GM23338 (cell line): ENCODE measurements around the gene ARL13B. TPM values are rescaled to one million over a fixed set of nuclear protein-coding genes. Genes with fewer than 3 reads are reported as not detected.

Experiments used
- ATAC-seq: fragments of 200-7000 bp; cut with Tn5 transposase; 3 replicates; pipeline ENCODE4 v1.9.1; 2020
- DNase-seq: peaks from one replicate; pipeline ENCODE4 v3.0.0-alpha.2; 2015; ENCODE audit warnings: low spot score
- H2AFZ ChIP-seq: fragments of 200-600 bp; sonication (generic); 2 replicates; pipeline ENCODE4 v1.8.0; 2016; ENCODE audit warnings: antibody characterized with exemption, mild to moderate bottlenecking, moderate library complexity
- H3F3A ChIP-seq: fragments of 200-600 bp; sonication (generic); replicated peaks from 2 replicates; pipeline ENCODE4 v1.8.0; 2017; ENCODE audit warnings: antibody characterized with exemption, mixed run types, low read depth
- H3K27ac ChIP-seq: fragments of 200-600 bp; sonication (generic); 2 replicates; pipeline ENCODE4 v1.6.1; 2016; ENCODE audit warnings: low read depth
- H3K27me3 ChIP-seq: fragments of 200-600 bp; sonication (generic); 2 replicates; pipeline ENCODE4 v1.8.0; 2016; ENCODE audit warnings: mild to moderate bottlenecking, mixed run types, moderate library complexity; ENCODE audit not compliant: insufficient read depth
- H3K36me3 ChIP-seq: fragments of 200-600 bp; sonication (generic); 2 replicates; pipeline ENCODE4 v1.8.0; 2016; ENCODE audit warnings: mild to moderate bottlenecking; ENCODE audit not compliant: insufficient read depth
- H3K4me1 ChIP-seq: fragments of 200-600 bp; sonication (generic); 2 replicates; pipeline ENCODE4 v1.8.0; 2016; ENCODE audit warnings: mild to moderate bottlenecking, moderate library complexity; ENCODE audit not compliant: insufficient read depth
- H3K4me2 ChIP-seq: fragments of 200-600 bp; sonication (generic); 2 replicates; pipeline ENCODE4 v1.7.1; 2017; ENCODE audit warnings: mixed run types
- H3K4me3 ChIP-seq: fragments of 200-600 bp; sonication (generic); 2 replicates; pipeline ENCODE4 v1.6.1; 2016; ENCODE audit warnings: mixed run types
- H3K79me2 ChIP-seq: fragments of 200-600 bp; sonication (generic); replicated peaks from 2 replicates; pipeline ENCODE4 v1.8.0; 2017; ENCODE audit warnings: mild to moderate bottlenecking; ENCODE audit not compliant: insufficient read depth
- H3K9me2 ChIP-seq: fragments of 200-600 bp; sonication (generic); 2 replicates; pipeline ENCODE4 v1.8.0; 2017; ENCODE audit not compliant: insufficient read depth
- H4K20me1 ChIP-seq: fragments of 200-600 bp; sonication (generic); replicated peaks from 2 replicates; pipeline ENCODE4 v1.8.0; 2017; ENCODE audit warnings: mild to moderate bottlenecking; ENCODE audit not compliant: insufficient read depth
- H3K27ac Mint-ChIP-seq: 2 replicates; pipeline ENCODE4 v1.8.0; 2020; ENCODE audit warnings: inconsistent platforms, mild to moderate bottlenecking, moderate library complexity, mixed read lengths
- H3K27me3 Mint-ChIP-seq: 3 replicates; pipeline ENCODE4 v1.8.0; 2022; ENCODE audit warnings: low read depth, mild to moderate bottlenecking, moderate library complexity, mixed read lengths, inconsistent platforms; ENCODE audit not compliant: insufficient read depth, poor library complexity
- H3K36me3 Mint-ChIP-seq: 3 replicates; pipeline ENCODE4 v1.8.0; 2021; ENCODE audit warnings: low read depth, mild to moderate bottlenecking, inconsistent platforms, moderate library complexity, mixed read lengths
- H3K4me1 Mint-ChIP-seq: 3 replicates; pipeline ENCODE4 v1.8.0; 2020; ENCODE audit warnings: mild to moderate bottlenecking, inconsistent platforms, mixed read lengths
- H3K4me3 Mint-ChIP-seq: 3 replicates; pipeline ENCODE4 v1.8.0; 2021; ENCODE audit warnings: moderate library complexity, mild to moderate bottlenecking, inconsistent platforms, mixed read lengths
- H3K9me3 Mint-ChIP-seq: 3 replicates; pipeline ENCODE4 v1.8.0; 2020; ENCODE audit warnings: moderate library complexity, mild to moderate bottlenecking, inconsistent platforms, mixed read lengths
- CREB1 ChIP-seq: fragments of 250-450 bp; sonication (Bioruptor Pico); IDR thresholded peaks from 2 replicates; pipeline ENCODE4 v1.5.0; 2020; ENCODE audit warnings: low read depth, mild to moderate bottlenecking, moderate library complexity
- EZH2 ChIP-seq: fragments of 200-600 bp; sonication (generic); IDR thresholded peaks from one replicate; pipeline ENCODE4 v1.8.0; 2017; ENCODE audit warnings: antibody characterized with exemption, mild to moderate bottlenecking, low read depth; ENCODE audit not compliant: unreplicated experiment
- EZH2phosphoT487 ChIP-seq: fragments of 200-600 bp; sonication (generic); IDR thresholded peaks from one replicate; pipeline ENCODE4 v1.8.1; 2018; ENCODE audit warnings: antibody characterized with exemption; ENCODE audit not compliant: unreplicated experiment
- JUNB ChIP-seq: IDR thresholded peaks from one replicate; pipeline ENCODE4 v1.6.1; 2016; ENCODE audit warnings: antibody characterized with exemption; ENCODE audit not compliant: unreplicated experiment
- NANOG ChIP-seq: IDR thresholded peaks from 2 replicates; pipeline ENCODE4 v1.6.1; 2016; ENCODE audit warnings: antibody characterized with exemption, borderline replicate concordance
- POLR2AphosphoS5 ChIP-seq: IDR thresholded peaks from 2 replicates; pipeline ENCODE4 v1.6.1; 2016; ENCODE audit warnings: antibody characterized with exemption, low read depth
- REST ChIP-seq: IDR thresholded peaks from one replicate; pipeline ENCODE4 v1.6.1; 2018; ENCODE audit warnings: antibody characterized with exemption; ENCODE audit not compliant: unreplicated experiment
- STAT1 ChIP-seq: IDR thresholded peaks from one replicate; pipeline ENCODE4 v1.6.1; 2016; ENCODE audit warnings: antibody characterized with exemption; ENCODE audit not compliant: unreplicated experiment
- ZNF114 ChIP-seq: fragments of 250-450 bp; sonication (Bioruptor Pico); IDR thresholded peaks from 2 replicates; pipeline ENCODE4 v1.5.0; 2020; ENCODE audit warnings: mild to moderate bottlenecking, moderate library complexity
- ZNF331 ChIP-seq: fragments of 250-450 bp; sonication (Bioruptor Pico); IDR thresholded peaks from 2 replicates; pipeline ENCODE4 v1.5.0; 2020; ENCODE audit warnings: low read depth, mild to moderate bottlenecking, moderate library complexity
- ZNF462 ChIP-seq: fragments of 250-450 bp; sonication (Bioruptor Pico); IDR thresholded peaks from 2 replicates; pipeline ENCODE4 v1.5.0; 2020; ENCODE audit warnings: mild to moderate bottlenecking, moderate library complexity
- polyA plus RNA-seq: library from polyadenylated mRNA; unstranded; fragments of >200 nt; fragmentation: Nextera tagmentation; extraction: Ambion mirVana; gene quantifications from 2 replicates; pipeline ENCODE4 v1.2.1, GENCODE V29; 2016
- total RNA-seq: library from RNA; depleted of rRNA; stranded (reverse); fragments of >200 nt; shearing (Covaris generic); gene quantifications from 2 replicates; pipeline ENCODE4 v1.2.3, GENCODE V29; 2014
- TF ChIP-seq, protein P1 (sequence below): IDR thresholded peaks from 2 replicates; pipeline ENCODE4 v1.6.1; 2016; ENCODE audit warnings: antibody characterized with exemption
- TF ChIP-seq, protein P2 (sequence below), 2 experiments: fragments of 200-600 bp in 1 of 2; sonication (generic) in 1 of 2; conservative IDR thresholded peaks; 2 replicates each; pipeline versions ENCODE4 v1.5.1 to v1.6.1; 2016 to 2017; ENCODE audit warnings: antibody characterized with exemption in 2 of 2, low read depth in 2 of 2, mild to moderate bottlenecking in 2 of 2, moderate library complexity in 1 of 2

The ARL13B gene
- total and polyA plus RNA-seq, 2 experiments from 2014 or later, result 7.9 to 17.1 TPM

DNA sequence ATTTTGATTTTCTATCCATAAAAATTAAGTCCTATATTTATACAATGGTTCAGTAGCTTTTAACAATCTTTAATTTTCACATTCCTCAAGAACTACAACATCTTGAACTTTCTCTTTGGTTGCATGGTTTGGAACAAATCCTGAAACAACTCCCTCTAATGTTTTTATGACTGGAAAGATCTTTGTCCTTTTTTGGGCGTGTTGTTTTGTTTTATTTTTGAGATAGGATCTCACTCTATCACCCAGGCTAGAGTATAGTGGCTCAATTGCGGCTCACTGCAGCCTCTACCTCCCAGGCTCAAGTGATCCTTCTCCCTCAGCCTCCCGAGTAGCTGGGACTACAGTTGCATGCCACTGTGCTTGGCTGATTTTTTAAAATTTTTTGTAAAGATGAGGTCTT is 44.4 kb downstream of the ARL13B start:
- no peak overlapping the region for H3K27ac ChIP-seq
- Mint-ChIP-seq H3K9me3 (no peaks in the 10 kb centered on the region), H3K4me3 (no peak overlapping the region), H3K36me3 (no peaks in the 10 kb centered on the region), H3K27ac (no peak overlapping the region), H3K27me3 (no peaks in the 10 kb centered on the region), H3K4me1 (peaks cover 6% of the 10 kb centered on the region; the same call in 2 of the 3 replicates)
- TF ChIP-seq ZNF462 (CRISPR knock-in tag) (no peak), EZH2 (no peak), JUNB (no peak), ZNF331 (CRISPR knock-in tag) (no peak), EZH2phosphoT487 (no peak), CREB1 (CRISPR knock-in tag) (no peak), REST (no peak), ZNF114 (no peak), POLR2AphosphoS5 (no peak), NANOG (no peak), STAT1 (no peak)
- TF ChIP-seq, protein P1, sequence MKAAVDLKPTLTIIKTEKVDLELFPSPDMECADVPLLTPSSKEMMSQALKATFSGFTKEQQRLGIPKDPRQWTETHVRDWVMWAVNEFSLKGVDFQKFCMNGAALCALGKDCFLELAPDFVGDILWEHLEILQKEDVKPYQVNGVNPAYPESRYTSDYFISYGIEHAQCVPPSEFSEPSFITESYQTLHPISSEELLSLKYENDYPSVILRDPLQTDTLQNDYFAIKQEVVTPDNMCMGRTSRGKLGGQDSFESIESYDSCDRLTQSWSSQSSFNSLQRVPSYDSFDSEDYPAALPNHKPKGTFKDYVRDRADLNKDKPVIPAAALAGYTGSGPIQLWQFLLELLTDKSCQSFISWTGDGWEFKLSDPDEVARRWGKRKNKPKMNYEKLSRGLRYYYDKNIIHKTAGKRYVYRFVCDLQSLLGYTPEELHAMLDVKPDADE, result no peak
- TF ChIP-seq, protein P2, sequence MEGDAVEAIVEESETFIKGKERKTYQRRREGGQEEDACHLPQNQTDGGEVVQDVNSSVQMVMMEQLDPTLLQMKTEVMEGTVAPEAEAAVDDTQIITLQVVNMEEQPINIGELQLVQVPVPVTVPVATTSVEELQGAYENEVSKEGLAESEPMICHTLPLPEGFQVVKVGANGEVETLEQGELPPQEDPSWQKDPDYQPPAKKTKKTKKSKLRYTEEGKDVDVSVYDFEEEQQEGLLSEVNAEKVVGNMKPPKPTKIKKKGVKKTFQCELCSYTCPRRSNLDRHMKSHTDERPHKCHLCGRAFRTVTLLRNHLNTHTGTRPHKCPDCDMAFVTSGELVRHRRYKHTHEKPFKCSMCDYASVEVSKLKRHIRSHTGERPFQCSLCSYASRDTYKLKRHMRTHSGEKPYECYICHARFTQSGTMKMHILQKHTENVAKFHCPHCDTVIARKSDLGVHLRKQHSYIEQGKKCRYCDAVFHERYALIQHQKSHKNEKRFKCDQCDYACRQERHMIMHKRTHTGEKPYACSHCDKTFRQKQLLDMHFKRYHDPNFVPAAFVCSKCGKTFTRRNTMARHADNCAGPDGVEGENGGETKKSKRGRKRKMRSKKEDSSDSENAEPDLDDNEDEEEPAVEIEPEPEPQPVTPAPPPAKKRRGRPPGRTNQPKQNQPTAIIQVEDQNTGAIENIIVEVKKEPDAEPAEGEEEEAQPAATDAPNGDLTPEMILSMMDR (conservative IDR thresholded peaks at IDR 0.05; ENCODE audit: low read depth in 2 of 2), result no peak
- no peaks in the 10 kb centered on the region for H3K4me1 ChIP-seq
- no peaks in the 10 kb centered on the region for H3K27me3 ChIP-seq
- H3F3A ChIP-seq, result no peaks in the 10 kb centered on the region
- ATAC-seq (no peak), DNase-seq (no peak)
- no peak overlapping the region for H3K4me3 ChIP-seq
- no peak overlapping the region for H3K4me2 ChIP-seq
- H2AFZ ChIP-seq, result no peak overlapping the region
- no peaks in the 10 kb centered on the region for H3K9me2 ChIP-seq
- no peaks in the 10 kb centered on the region for H3K79me2 ChIP-seq
- no peaks in the 10 kb centered on the region for H4K20me1 ChIP-seq
- no peaks in the 10 kb centered on the region for H3K36me3 ChIP-seq
